ENCODE measurements around the gene TRIB2. TPM values are rescaled to one million over a fixed set of nuclear protein-coding genes. Genes with fewer than 3 reads are reported as not detected.

Gene TRIB2
- total RNA-seq, 1 experiment from 2014 or later = 100.0 TPM

- Histone ChIP-seq H3K9me3 (ENCODE audit: low read depth, low read length, poor library complexity, severe bottlenecking) (no peaks in the 10 kb centered on the region), H3K4me1 (ENCODE audit: insufficient read depth, low read length, poor library complexity, severe bottlenecking) (peaks cover 21% of the 10 kb centered on the region), H3K27me3 (replicated peaks; ENCODE audit: insufficient read depth, low read depth, low read length, poor library complexity) (no peaks in the 10 kb centered on the region), H3K36me3 (ENCODE audit: insufficient read depth, low read length, poor library complexity, severe bottlenecking) (no peaks in the 10 kb centered on the region), H3K4me3 (ENCODE audit: low read depth, low read length, poor library complexity, severe bottlenecking) (peak overlapping the region; percentile 87), H3K27ac (ENCODE audit: low read depth, low read length, poor library complexity, severe bottlenecking) (peak overlapping the region; percentile 91)
- BruUV-seq (replicated peaks) = TSS peak; percentile 65
- intact Hi-C loops (cut with micrococcal nuclease; ENCODE audit: unreplicated experiment) = loop anchor here (1.0 to 5.0 kb wide), 7 partner anchors 103 to 885 kb away; no protein-coding TSS in a partner anchor
- TF ChIP-seq, protein P1, sequence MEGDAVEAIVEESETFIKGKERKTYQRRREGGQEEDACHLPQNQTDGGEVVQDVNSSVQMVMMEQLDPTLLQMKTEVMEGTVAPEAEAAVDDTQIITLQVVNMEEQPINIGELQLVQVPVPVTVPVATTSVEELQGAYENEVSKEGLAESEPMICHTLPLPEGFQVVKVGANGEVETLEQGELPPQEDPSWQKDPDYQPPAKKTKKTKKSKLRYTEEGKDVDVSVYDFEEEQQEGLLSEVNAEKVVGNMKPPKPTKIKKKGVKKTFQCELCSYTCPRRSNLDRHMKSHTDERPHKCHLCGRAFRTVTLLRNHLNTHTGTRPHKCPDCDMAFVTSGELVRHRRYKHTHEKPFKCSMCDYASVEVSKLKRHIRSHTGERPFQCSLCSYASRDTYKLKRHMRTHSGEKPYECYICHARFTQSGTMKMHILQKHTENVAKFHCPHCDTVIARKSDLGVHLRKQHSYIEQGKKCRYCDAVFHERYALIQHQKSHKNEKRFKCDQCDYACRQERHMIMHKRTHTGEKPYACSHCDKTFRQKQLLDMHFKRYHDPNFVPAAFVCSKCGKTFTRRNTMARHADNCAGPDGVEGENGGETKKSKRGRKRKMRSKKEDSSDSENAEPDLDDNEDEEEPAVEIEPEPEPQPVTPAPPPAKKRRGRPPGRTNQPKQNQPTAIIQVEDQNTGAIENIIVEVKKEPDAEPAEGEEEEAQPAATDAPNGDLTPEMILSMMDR (conservative IDR thresholded peaks at IDR 0.05; ENCODE audit: low read depth, low read length) = no peak
- no peak for TF ChIP-seq EZH2 (IDR thresholded peaks at IDR 0.05; ENCODE audit: borderline replicate concordance, low read depth, low read length, poor library complexity, severe bottlenecking)
- DNase-seq (ENCODE audit: low spot score) = no peak
- ChIA-PET POLR2A (ENCODE audit: low non-redundant PET) (interaction anchor here (0.7 kb wide), 1 partner anchor 216 kb away, joined by 3 read pairs; no protein-coding TSS in a partner anchor), CTCF (interaction anchor here (0.7 to 3.1 kb wide), 8 partner anchors 13 to 1598 kb away, joined by 3 to 13 read pairs (median 6); no protein-coding TSS in a partner anchor)
These were observed 1.3 kb upstream of the TRIB2 start for GRCh38 chr2:12715258-12716031.

DNA sequence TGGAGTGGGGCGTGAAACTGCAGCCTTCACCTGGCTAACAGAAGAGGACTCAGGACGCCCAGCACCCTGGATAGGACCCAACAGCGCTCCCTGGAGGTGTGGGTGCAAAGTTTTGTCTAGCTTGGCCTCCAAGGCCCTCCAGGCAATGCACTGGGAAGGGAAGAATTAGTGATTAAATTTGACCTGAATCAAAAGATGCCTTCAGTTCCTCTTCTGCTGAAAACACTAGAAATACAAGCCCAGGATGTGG is 779 bp upstream of the TRIB2 start:
- CTCF ChIA-PET = interaction anchor here (0.7 to 3.1 kb wide), 13 partner anchors 12 to 1599 kb away, joined by 3 to 13 read pairs (median 7); no protein-coding TSS in a partner anchor
- Histone ChIP-seq H3K27me3 (replicated peaks; ENCODE audit: insufficient read depth, low read depth, low read length, poor library complexity) (no peaks in the 10 kb centered on the region), H3K9me3 (ENCODE audit: low read depth, low read length, poor library complexity, severe bottlenecking) (no peaks in the 10 kb centered on the region), H3K4me1 (ENCODE audit: insufficient read depth, low read length, poor library complexity, severe bottlenecking) (peaks cover 26% of the 10 kb centered on the region), H3K27ac (ENCODE audit: low read depth, low read length, poor library complexity, severe bottlenecking) (peak overlapping the region; percentile 91), H3K4me3 (ENCODE audit: low read depth, low read length, poor library complexity, severe bottlenecking) (peak overlapping the region; percentile 87), H3K36me3 (ENCODE audit: insufficient read depth, low read length, poor library complexity, severe bottlenecking) (no peaks in the 10 kb centered on the region)
- intact Hi-C loops (cut with micrococcal nuclease; ENCODE audit: unreplicated experiment) = loop anchor here (1.0 to 5.0 kb wide), 7 partner anchors 104 to 886 kb away; no protein-coding TSS in a partner anchor
- BruUV-seq (replicated peaks) = no TSS peak
- DNase-seq (ENCODE audit: low spot score) = peak; percentile 89
- TF ChIP-seq, protein P1 (conservative IDR thresholded peaks at IDR 0.05; ENCODE audit: low read depth, low read length) = peak; percentile 80
- no peak for TF ChIP-seq EZH2 (IDR thresholded peaks at IDR 0.05; ENCODE audit: borderline replicate concordance, low read depth, low read length, poor library complexity, severe bottlenecking)
- POLR2A ChIA-PET (ENCODE audit: low non-redundant PET) = no interaction called here

- Histone ChIP-seq H3K9me3 (ENCODE audit: low read depth, low read length, poor library complexity, severe bottlenecking) (no peaks in the 10 kb centered on the region), H3K27me3 (replicated peaks; ENCODE audit: insufficient read depth, low read depth, low read length, poor library complexity) (no peaks in the 10 kb centered on the region), H3K36me3 (ENCODE audit: insufficient read depth, low read length, poor library complexity, severe bottlenecking) (no peaks in the 10 kb centered on the region), H3K4me1 (ENCODE audit: insufficient read depth, low read length, poor library complexity, severe bottlenecking) (peaks cover 39% of the 10 kb centered on the region), H3K4me3 (ENCODE audit: low read depth, low read length, poor library complexity, severe bottlenecking) (peak overlapping the region; percentile 87), H3K27ac (ENCODE audit: low read depth, low read length, poor library complexity, severe bottlenecking) (peak overlapping the region; percentile 88)
- peak; percentile 81 for DNase-seq (ENCODE audit: low spot score)
- intact Hi-C loops (cut with micrococcal nuclease; ENCODE audit: unreplicated experiment) = loop anchor here (2.0 to 5.0 kb wide), 5 partner anchors 105 to 855 kb away; no protein-coding TSS in a partner anchor
- CTCF ChIA-PET = interaction anchor here (0.6 to 3.1 kb wide), 18 partner anchors 15 to 888 kb away, joined by 3 to 13 read pairs (median 3); no protein-coding TSS in a partner anchor
- BruUV-seq (replicated peaks) = no TSS peak
- POLR2A ChIA-PET (ENCODE audit: low non-redundant PET) = no interaction called here
- TF ChIP-seq, protein P1 (conservative IDR thresholded peaks at IDR 0.05; ENCODE audit: low read depth, low read length) = peak; percentile 68
- no peak for TF ChIP-seq EZH2 (IDR thresholded peaks at IDR 0.05; ENCODE audit: borderline replicate concordance, low read depth, low read length, poor library complexity, severe bottlenecking)
These were observed 667 bp downstream of the TRIB2 start for GRCh38 chr2:12717191-12718014.
